HG03521 (cell line): Measurements from ENCODE around the gene SPATA46.

Source experiments
- ATAC-seq: cut with Tn5 transposase; IDR thresholded peaks from one replicate; pipeline ENCODE4 v1.9.1; 2021; ENCODE audit warnings: mild to moderate bottlenecking, moderate library complexity; ENCODE audit not compliant: unreplicated experiment

The SPATA46 gene

DNA sequence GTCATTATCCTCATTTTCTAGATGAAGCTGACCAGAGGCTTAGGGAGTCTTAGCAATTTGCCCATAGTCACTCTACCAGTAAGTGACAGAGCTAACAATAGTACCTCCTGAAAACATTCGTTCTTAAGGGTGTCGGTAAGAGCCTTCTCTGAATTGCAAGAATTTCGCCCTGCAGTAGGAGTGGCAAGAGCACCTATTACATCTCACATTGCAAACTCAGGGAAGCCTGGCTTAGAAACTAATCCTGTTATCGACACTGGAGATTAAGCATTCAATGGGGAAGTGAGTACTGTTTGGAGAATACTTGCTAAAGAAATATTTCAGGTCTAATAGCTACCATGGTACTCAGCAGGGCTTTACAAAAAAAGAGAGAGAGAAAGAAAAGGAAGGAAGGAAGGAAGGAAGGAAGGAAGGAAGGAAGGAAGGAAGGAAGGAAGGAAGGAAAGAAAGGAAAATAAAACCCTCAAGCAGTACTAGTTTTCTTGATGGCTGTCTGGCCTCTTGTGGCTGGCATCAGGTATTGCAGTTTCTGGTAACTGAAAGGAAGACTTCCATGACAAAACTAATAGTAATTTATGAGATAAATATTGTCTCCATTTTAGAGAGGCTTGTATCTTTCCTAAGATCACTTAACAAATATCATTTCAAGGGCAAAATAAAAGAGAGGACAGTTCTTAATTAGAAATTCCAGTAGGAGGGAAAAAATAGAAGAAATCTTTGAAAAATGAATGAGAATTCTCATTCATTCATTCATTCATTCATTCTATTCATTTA is 15.3 kb upstream of the SPATA46 start:
- no peak for ATAC-seq

DNA sequence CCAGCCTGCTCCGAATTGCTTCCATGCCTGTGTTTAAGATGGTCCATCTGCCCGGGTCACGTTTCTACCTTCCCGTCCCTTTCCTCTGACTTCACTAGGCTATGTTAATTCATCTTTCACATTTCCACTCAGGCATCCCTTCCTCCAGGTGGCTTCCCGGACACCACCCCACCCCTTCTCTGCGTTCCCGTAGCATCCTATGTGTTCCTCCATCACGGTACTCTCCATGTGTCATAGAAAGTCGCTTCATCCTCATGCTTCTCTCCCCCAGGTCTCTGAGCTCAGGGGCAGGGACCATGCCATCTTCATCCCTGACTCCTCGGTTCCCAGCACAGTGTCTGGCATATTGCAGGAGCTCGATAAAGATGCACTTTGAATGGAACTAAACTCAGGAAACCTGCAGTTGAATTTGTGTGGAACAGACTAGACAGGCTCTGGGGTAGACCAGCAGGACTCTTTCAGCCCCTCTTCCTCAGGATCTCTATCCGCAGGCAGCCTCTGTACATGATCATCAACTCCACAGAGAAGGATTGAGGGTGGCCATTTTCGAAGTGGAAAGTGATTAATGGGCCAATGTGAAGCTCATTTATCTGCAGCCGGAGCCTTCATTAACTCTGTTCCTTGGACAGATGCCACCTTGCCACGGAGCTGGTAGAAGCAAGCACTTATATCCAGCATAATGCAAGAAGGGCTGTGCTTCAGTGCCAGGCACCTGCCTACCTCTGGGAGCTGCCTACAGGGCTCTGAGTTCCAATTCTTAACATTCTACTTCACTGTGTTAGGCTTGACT is 13.9 kb upstream of the SPATA46 start:
- ATAC-seq, result no peak

DNA sequence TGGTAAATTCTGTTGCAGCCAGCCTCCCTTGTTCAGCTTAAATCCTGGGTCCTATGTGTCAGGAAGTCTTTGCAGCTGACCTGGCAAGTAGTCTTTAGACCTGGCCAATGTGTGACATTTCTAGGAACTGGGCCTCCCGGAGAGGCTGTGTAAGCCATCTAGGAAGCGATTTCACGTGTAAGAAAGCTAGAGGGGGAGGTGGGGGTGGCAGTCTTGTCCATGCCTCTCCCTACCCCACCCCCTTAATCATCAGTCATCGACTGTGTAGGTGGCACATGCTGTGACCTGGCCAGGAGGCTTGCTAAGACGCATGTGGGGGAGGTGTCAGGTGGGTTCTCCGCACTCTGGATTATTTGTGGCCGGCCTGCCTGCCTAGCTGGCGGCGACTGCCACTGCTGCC is 13.3 kb upstream of the SPATA46 start:
- no peak for ATAC-seq

DNA sequence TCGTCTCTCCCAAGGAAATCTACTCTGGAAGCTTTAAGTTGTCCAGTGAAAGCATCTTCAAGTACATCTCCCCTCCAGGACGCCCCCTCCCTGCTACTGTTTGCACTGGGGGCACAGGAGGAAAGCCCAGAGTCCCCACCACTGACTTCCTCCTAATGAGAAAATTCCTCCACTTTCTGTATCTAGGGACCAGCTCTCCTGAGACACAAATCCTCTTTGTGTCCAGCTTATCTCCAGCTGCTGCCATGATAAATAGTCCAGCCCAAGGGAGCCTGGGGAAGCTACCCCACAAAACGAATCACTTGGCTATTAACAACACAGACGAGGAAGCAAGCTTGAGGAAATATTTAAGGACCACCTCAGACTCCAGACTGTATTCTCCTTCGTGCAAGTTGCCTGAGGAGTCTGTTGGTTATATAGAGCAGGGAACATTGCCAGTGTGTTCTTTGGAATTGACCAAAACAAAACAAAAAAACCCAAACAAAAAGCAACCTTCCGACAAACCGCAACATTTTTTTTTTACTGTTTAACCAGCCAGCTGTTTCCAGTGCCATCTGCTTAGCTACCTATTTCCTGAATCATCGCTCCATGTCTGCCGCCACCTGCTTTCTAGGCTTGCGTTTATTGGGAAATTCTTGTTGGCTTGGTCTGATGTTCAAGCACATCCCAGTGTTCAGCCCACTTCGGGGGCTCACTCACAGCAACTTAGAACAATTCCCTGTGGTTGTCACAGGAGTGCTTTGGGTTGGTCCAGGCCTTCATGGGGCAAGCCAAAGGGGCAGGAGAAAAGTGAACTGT is 12.6 kb upstream of the SPATA46 start:
- no peak for ATAC-seq

DNA sequence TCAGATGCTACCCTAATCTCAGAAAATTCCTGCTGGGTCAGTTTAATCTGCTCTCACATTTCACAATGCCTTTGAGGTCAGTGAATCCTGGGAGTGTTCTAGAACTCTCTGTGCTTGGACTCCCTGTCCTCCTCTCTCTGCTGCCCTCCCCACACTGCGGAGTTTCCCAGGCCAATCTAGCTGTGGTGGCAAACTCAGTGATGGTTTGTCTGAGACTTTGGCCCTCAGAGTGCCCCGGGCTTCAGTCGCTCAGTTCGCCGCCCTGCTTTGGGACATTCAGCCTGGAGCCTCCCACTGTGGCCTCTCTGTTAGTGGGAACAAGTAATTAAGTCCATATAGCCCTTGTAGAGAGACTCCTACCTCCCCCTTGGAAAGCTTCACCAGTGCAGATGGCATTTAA is 12.0 kb upstream of the SPATA46 start:
- no peak for ATAC-seq

- no peak for ATAC-seq
Observed at GRCh38 chr1:162388083-162388594, 11.5 kb upstream of the SPATA46 start.

DNA sequence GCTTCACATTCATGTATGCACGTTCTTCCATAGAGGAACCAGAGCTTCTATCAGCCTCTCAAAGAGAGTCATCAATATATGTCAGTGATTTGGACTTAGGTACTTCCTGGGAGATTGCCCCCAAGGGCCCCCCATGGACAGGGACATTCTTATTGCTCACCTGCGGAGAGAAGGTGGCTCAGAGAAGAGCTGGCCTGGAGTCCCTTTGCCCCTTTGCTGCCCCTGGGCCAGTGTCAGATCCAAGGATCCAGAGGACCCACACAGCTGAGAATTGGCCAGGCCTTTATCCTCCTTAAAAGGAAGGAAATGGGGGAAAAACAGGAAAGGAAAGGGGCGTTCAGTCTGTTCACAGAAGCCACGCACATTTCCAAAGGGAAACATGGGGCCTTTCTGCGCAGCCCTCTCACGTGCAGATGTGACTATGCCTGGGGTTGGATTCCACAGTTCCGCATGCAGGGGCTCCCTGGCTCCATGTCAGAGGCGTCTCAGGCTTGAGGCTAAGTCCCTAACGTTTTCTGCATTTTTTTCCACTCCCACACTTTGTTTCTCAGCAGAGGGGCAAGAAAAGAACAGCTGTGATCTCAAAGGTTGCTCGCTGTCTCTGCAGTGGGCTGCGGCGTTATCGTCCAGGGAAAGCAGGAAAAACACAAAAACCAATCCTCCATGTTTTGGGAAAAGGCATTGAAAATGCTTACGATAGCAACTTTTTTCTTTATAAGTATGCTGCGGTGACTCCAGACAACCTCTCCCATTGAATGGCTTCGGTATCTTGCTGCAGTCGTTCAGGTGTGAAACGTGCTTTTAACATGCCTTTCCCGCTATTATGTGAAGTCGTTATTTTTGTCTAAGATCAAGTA is 10.8 kb upstream of the SPATA46 start:
- no peak for ATAC-seq

GRCh38 chr1:162386292-162387225 is 9.9 kb upstream of the SPATA46 start:
- no peak for ATAC-seq

DNA sequence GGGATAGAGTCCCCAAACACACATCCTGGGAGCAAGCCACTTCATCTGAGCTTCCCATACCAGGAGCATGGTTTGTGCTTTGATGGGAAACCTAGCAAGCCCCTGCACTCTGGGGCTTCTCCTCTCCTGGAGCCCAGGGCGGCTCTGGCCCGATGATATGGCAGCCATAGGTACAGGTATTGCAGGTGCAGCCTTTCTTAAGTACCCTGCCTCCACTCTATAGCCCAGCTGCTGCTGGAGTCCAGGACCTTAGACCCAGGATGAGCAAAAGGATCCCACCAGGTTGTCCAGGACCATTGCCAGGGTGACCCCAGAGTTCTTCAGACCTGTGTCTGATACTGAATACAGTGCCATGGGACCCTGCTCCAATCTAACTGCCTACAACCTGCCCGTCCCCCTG is 9.0 kb upstream of the SPATA46 start:
- ATAC-seq, result no peak

- no peak for ATAC-seq
Observed at GRCh38 chr1:162385280-162385623, 8.6 kb upstream of the SPATA46 start.

GRCh38 chr1:162384601-162385279 is 8.1 kb upstream of the SPATA46 start:
- no peak for ATAC-seq

- no peak for ATAC-seq
Observed at GRCh38 chr1:162384116-162384515, 7.5 kb upstream of the SPATA46 start.

DNA sequence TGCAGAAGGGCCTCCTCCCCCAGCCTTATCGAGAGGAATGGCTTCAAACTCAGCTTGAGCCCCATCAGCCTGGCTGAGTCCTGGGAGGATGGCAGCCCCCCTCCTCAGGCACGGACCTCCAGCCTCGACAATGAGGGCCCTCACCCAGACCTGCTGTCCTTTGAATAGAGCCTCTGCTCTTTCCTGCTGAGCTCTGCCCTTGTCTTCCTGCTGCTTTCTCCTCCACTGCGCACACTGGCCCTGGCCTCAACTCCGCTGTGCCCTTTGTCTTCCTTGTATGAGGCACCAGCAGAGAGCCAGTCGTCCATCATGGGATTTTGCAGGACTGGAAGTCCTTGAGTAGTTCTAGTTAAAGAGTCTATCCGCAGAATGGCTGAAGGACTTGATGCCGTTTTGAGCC is 6.9 kb upstream of the SPATA46 start:
- ATAC-seq, result no peak

GRCh38 chr1:162383091-162383490 is 6.4 kb upstream of the SPATA46 start:
- no peak for ATAC-seq

GRCh38 chr1:162381941-162382750 is 5.5 kb upstream of the SPATA46 start:
- no peak for ATAC-seq

DNA sequence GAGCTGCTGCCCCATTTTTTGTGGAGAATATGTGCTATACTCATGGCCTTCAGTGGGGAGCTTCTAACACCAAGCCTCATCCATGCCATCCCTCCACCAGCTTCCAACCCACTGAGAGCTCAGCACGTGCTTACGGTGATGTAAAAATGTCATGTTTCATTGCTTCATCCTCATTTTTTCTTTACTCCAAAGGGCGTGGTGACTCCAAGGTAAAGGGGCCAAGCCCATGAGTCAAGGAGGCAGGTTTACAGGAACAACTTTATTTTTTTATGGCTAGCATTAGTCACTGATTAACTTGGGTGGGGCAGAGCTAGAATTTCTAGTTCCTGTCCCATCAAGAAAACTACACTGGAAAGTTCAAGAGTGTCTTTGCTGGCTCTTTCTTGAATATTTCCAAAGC is 4.7 kb upstream of the SPATA46 start, which contains the start of gene C1orf226:
Gene C1orf226, plus strand, starts transcription at position 346 of the 400 bp plus-strand sequence. CDS start 174 bp downstream, outside the sequence.
- ATAC-seq, result no peak

DNA sequence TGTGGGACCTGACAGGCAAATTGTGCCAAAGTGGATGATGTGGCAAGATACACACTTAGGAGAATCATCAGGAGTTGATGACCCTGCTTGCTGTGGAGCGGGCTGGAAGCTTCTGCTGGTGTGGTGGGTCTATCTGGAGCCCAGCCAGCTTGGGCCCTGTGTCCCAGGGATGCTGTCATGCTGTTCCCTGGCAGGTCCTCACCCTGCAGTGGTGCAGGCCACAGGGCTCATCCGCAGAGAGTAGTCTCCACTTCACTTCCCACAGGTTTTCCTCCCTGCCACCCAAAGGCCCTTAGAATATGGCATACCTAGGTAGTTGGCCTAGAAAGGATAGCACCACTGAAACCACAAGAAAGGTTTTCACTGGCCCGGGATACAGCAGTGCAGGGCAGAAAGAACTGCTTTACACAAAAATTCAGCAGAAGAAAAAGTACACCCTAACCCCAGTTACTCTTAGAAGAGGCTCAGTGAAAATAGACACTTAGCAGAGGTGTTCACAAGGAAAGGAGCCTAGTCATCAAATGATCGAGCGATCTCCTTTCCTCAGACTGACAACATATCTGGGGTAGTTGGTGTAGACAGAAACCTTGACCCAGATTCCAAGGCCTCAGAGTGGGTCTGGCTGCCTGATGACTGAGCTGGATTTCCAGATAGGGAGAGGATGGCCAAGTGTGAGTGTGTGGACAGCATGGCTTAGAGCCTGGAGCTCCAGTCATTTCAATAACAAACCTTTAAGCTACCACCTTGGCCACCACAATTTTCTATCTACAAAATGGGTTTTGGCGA is 3.6 kb upstream of the SPATA46 start:
- no peak for ATAC-seq
